ENCODE results near the gene ABHD16A. TPM values are rescaled to one million over a fixed set of nuclear protein-coding genes. Genes with fewer than 3 reads are reported as not detected.

Gene ABHD16A
- total and polyA plus RNA-seq, 4 experiments from 2014 or later, result 35.9 to 69.2 (median 56.4) TPM

DNA sequence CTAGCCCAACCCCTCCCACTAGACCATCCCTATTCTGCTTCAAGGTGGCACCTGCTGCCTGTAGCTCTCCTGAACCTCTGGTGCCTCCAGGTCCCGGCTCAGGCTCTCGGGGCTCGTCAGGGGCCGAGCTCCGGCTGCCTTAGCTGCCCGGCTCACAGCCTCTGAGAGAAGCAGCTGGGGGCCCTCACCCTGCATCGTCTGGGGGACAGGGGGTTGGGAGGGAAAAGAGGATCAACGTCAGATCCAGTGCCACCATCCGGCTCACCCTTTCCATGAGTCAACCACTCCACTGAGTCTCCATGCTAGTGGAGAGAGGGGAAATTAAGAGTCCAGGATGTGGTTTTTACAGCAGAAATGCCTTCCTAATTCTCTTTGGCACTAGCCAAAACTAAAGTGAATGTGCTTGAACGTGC is 63.7 kb downstream of the ABHD16A start:
- Histone ChIP-seq H3K27me3 (ENCODE audit: insufficient read depth, low read length) (no peaks in the 10 kb centered on the region), H3K4me1 (ENCODE audit: insufficient read depth, low read length) (no peaks in the 10 kb centered on the region), H3K4me3 (ENCODE audit: low read length in 2 of 2) (no peak overlapping the region), H3K36me3 (ENCODE audit: insufficient read depth, low read length) (peaks cover 87% of the 10 kb centered on the region), H3K27ac (ENCODE audit: low read depth, low read length) (no peak overlapping the region), H3K9me3 (ENCODE audit: control insufficient read depth in 1 of 2, low read length in 2 of 2) (no peaks in the 10 kb centered on the region)
- ChIA-PET POLR2A (ENCODE audit: partially characterized antibody) (interaction anchor here (0.9 to 3.2 kb wide), 4 partner anchors 12 to 25 kb away, joined by 3 to 23 read pairs (median 10); partner anchors contain the start of genes BAG6, GPANK1 and PRRC2A), CTCF (ENCODE audit: partially characterized antibody) (interaction anchor here (0.6 kb wide), 1 partner anchor 13 kb away, joined by 3 read pairs; no protein-coding TSS in a partner anchor)
- no peak for DNase-seq
- peaks cover 0 to 5% (median 2%) of the 10 kb centered on the region in 4 donors for H3K4me1 Mint-ChIP-seq
- intact Hi-C loops (cut with micrococcal nuclease), result no loop called here
- H3K36me3 Mint-ChIP-seq, result peaks cover 36 to 75% of the 10 kb centered on the region in 2 donors
- H3K27ac Mint-ChIP-seq, result peak overlapping the region in 3 of 7 donors; percentile 6 to 53 (median 36)
- H3K9me3 Mint-ChIP-seq, result no peaks in the 10 kb centered on the region
- no peak overlapping the region for H3K4me3 Mint-ChIP-seq
- H3K27me3 Mint-ChIP-seq, result no peaks in the 10 kb centered on the region

DNA sequence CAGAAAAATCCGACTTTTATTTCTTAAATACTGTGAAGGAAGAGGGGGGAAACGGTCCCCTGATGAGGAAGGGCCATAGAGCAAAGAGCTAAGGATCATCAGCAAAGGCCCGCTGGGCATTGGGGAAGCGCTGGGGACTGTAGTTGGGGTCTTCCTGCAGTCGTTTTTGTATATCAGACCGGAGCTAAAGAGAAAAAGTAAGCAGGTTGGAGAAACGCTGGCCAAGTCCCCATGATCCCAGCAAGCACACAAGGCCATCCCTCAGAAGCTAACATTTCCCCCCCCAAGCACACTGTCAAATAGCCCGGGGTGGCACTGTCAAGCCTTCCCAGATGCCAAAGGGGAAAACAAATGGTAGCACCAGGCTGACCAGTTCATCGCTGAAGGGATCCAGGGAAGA is 64.1 kb downstream of the ABHD16A start:
- POLR2A ChIA-PET (ENCODE audit: partially characterized antibody), result interaction anchor here (0.9 to 3.2 kb wide), 3 partner anchors 13 to 18 kb away, joined by 3 to 23 read pairs (median 14); partner anchors contain the start of genes BAG6 and PRRC2A
- CTCF ChIA-PET (ENCODE audit: partially characterized antibody), result interaction anchor here (0.6 kb wide), 1 partner anchor 12 kb away, joined by 3 read pairs; no protein-coding TSS in a partner anchor
- intact Hi-C loops (cut with micrococcal nuclease), result no loop called here
- Histone ChIP-seq H3K36me3 (ENCODE audit: insufficient read depth, low read length) (peaks cover 87% of the 10 kb centered on the region), H3K27me3 (ENCODE audit: insufficient read depth, low read length) (no peaks in the 10 kb centered on the region), H3K4me1 (ENCODE audit: insufficient read depth, low read length) (no peaks in the 10 kb centered on the region), H3K9me3 (ENCODE audit: control insufficient read depth in 1 of 2, low read length in 2 of 2) (no peaks in the 10 kb centered on the region), H3K4me3 (ENCODE audit: low read length in 2 of 2) (no peak overlapping the region), H3K27ac (ENCODE audit: low read depth, low read length) (no peak overlapping the region)
- Mint-ChIP-seq H3K27ac (peak overlapping the region in 4 of 7 donors; percentile 5 to 75 (median 56)), H3K27me3 (no peaks in the 10 kb centered on the region), H3K4me3 (peak overlapping the region in 1 of 8 donors; percentile 11), H3K36me3 (peaks cover 36 to 78% of the 10 kb centered on the region in 2 donors), H3K4me1 (peaks cover 0 to 5% (median 3%) of the 10 kb centered on the region in 4 donors), H3K9me3 (no peaks in the 10 kb centered on the region)
- no peak for DNase-seq

Small RNA genes within 50 kb of the gene (microRNA-seq; reads per million reads assigned to microRNA genes)
- not detected for gene MIR4646 (ENCODE audit: borderline microRNAs expressed, borderline number of aligned reads, borderline replicate concordance)

Other genes with a start within 250 kb of the ABHD16A start
Only the 30 nearest of the 39 such genes appear.
- 1 to 10 TPM; 6.0 to 7.2 TPM for gene ATP6V1G2, start 156.7 kb downstream of the ABHD16A start, total RNA-seq
- under 1 TPM; 0.84 to 1.00 TPM for gene ATP6V1G2, start 156.7 kb downstream of the ABHD16A start, polyA plus RNA-seq
- 10 to 100 TPM in 1 of 2 experiments, 1 to 10 TPM in 1; 9.8 to 13.3 TPM for gene NFKBIL1, start 155.7 kb downstream of the ABHD16A start, total RNA-seq
- gene NFKBIL1, start 155.7 kb downstream of the ABHD16A start, polyA plus RNA-seq, result 1 to 10 TPM; 5.7 to 7.4 TPM
- gene LTA, start 131.0 kb downstream of the ABHD16A start, total RNA-seq, result 10 to 100 TPM; 17.3 to 17.5 TPM
- gene LTA, start 131.0 kb downstream of the ABHD16A start, polyA plus RNA-seq, result 10 to 100 TPM; 27.7 to 31.1 TPM
- gene TNF, start 127.8 kb downstream of the ABHD16A start, total RNA-seq, result 10 to 100 TPM; 25.0 to 28.2 TPM
- gene TNF, start 127.8 kb downstream of the ABHD16A start, polyA plus RNA-seq, result 10 to 100 TPM in 1 of 2 donors, 1 to 10 TPM in 1; 3.9 to 10.1 TPM
- gene LTB, start 120.9 kb downstream of the ABHD16A start, total RNA-seq, result 100 to 1,000 TPM; 802 to 835 TPM
- gene LTB, start 120.9 kb downstream of the ABHD16A start, polyA plus RNA-seq, result 1,000 to 10,000 TPM; 2,431 to 3,276 TPM
- 10 to 100 TPM; 13.6 to 20.3 TPM for gene LST1, start 117.0 kb downstream of the ABHD16A start, total RNA-seq
- 10 to 100 TPM; 30.4 to 34.8 TPM for gene LST1, start 117.0 kb downstream of the ABHD16A start, polyA plus RNA-seq
- gene NCR3, start 110.3 kb downstream of the ABHD16A start, total RNA-seq, result 1 to 10 TPM; 3.0 to 4.6 TPM
- 10 to 100 TPM; 28.4 to 28.7 TPM for gene NCR3, start 110.3 kb downstream of the ABHD16A start, polyA plus RNA-seq
- gene AIF1, start 88.1 kb downstream of the ABHD16A start, total RNA-seq, result 1 to 10 TPM; 5.2 to 7.4 TPM
- 10 to 100 TPM; 10.8 to 11.0 TPM for gene AIF1, start 88.1 kb downstream of the ABHD16A start, polyA plus RNA-seq
- gene PRRC2A, start 82.6 kb downstream of the ABHD16A start, total RNA-seq, result 100 to 1,000 TPM; 214 to 218 TPM
- 10 to 100 TPM in 1 of 2 donors, under 1 TPM in 1; 0.09 to 12.1 TPM for gene PRRC2A, start 82.6 kb downstream of the ABHD16A start, polyA plus RNA-seq
- gene BAG6, start 50.7 kb downstream of the ABHD16A start, total RNA-seq, result 100 to 1,000 TPM; 296 to 325 TPM
- 10 to 100 TPM; 12.0 to 23.1 TPM for gene BAG6, start 50.7 kb downstream of the ABHD16A start, polyA plus RNA-seq
- 1 to 10 TPM; 1.3 to 1.5 TPM for gene APOM, start 47.4 kb downstream of the ABHD16A start, total RNA-seq
- 1 to 10 TPM; 4.9 to 5.2 TPM for gene APOM, start 47.4 kb downstream of the ABHD16A start, polyA plus RNA-seq
- 10 to 100 TPM; 37.5 to 39.9 TPM for gene C6orf47, start 42.5 kb downstream of the ABHD16A start, total RNA-seq
- gene C6orf47, start 42.5 kb downstream of the ABHD16A start, polyA plus RNA-seq, result 10 to 100 TPM; 15.8 to 29.7 TPM
- 10 to 100 TPM; 25.1 to 25.5 TPM for gene GPANK1, start 38.3 kb downstream of the ABHD16A start, total RNA-seq
- 10 to 100 TPM; 16.7 to 19.5 TPM for gene GPANK1, start 38.3 kb downstream of the ABHD16A start, polyA plus RNA-seq
- 100 to 1,000 TPM; 141 to 148 TPM for gene CSNK2B, start 37.2 kb downstream of the ABHD16A start, total RNA-seq
- 100 to 1,000 TPM; 183 to 232 TPM for gene CSNK2B, start 37.2 kb downstream of the ABHD16A start, polyA plus RNA-seq
- gene LY6G5B, start 33.3 kb downstream of the ABHD16A start, total RNA-seq, result 10 to 100 TPM; 39.3 to 39.8 TPM
- gene LY6G5B, start 33.3 kb downstream of the ABHD16A start, polyA plus RNA-seq, result under 1 TPM in 1 of 2 donors, not detected in 1; 0.98 TPM
- gene LY6G5C, start 22.3 kb downstream of the ABHD16A start, total RNA-seq, result 1 to 10 TPM; 4.4 to 4.5 TPM
- 10 to 100 TPM in 1 of 2 donors, 1 to 10 TPM in 1; 8.9 to 11.8 TPM for gene LY6G5C, start 22.3 kb downstream of the ABHD16A start, polyA plus RNA-seq
- not detected for gene LY6G6F, start 3.5 kb upstream of the ABHD16A start, total RNA-seq
- not detected for gene LY6G6F, start 3.5 kb upstream of the ABHD16A start, polyA plus RNA-seq
- not detected for gene LY6G6D, start 12.0 kb upstream of the ABHD16A start, total RNA-seq
- not detected for gene LY6G6D, start 12.0 kb upstream of the ABHD16A start, polyA plus RNA-seq
- not detected for gene LY6G6C, start 18.4 kb upstream of the ABHD16A start, total RNA-seq
- not detected for gene LY6G6C, start 18.4 kb upstream of the ABHD16A start, polyA plus RNA-seq
- gene MPIG6B, start 20.0 kb upstream of the ABHD16A start, total RNA-seq, result not detected
- gene MPIG6B, start 20.0 kb upstream of the ABHD16A start, polyA plus RNA-seq, result not detected
- 1 to 10 TPM; 5.4 to 7.4 TPM for gene DDAH2, start 26.0 kb upstream of the ABHD16A start, total RNA-seq
- gene DDAH2, start 26.0 kb upstream of the ABHD16A start, polyA plus RNA-seq, result 10 to 100 TPM; 16.4 to 19.8 TPM
- gene CLIC1, start 33.2 kb upstream of the ABHD16A start, total RNA-seq, result 10 to 100 TPM; 91.0 to 98.3 TPM
- 100 to 1,000 TPM; 462 to 601 TPM for gene CLIC1, start 33.2 kb upstream of the ABHD16A start, polyA plus RNA-seq
- gene MSH5, start 36.7 kb upstream of the ABHD16A start, total RNA-seq, result 10 to 100 TPM; 11.4 to 12.1 TPM
- 1 to 10 TPM in 1 of 2 donors, under 1 TPM in 1; 0.95 to 3.2 TPM for gene MSH5, start 36.7 kb upstream of the ABHD16A start, polyA plus RNA-seq
- gene SAPCD1, start 59.3 kb upstream of the ABHD16A start, total RNA-seq, result 1 to 10 TPM; 2.7 to 3.7 TPM
- under 1 TPM in 1 of 2 donors, not detected in 1; 0.89 TPM for gene SAPCD1, start 59.3 kb upstream of the ABHD16A start, polyA plus RNA-seq
- gene VWA7, start 74.0 kb upstream of the ABHD16A start, total RNA-seq, result 1 to 10 TPM; 1.0 to 1.7 TPM
- 1 to 10 TPM in 1 of 2 donors, under 1 TPM in 1; 1.00 to 2.5 TPM for gene VWA7, start 74.0 kb upstream of the ABHD16A start, polyA plus RNA-seq
- gene VARS1, start 92.4 kb upstream of the ABHD16A start, total RNA-seq, result 10 to 100 TPM; 39.6 to 46.8 TPM
- 10 to 100 TPM; 43.4 to 45.9 TPM for gene VARS1, start 92.4 kb upstream of the ABHD16A start, polyA plus RNA-seq
- gene LSM2, start 103.6 kb upstream of the ABHD16A start, total RNA-seq, result 10 to 100 TPM; 30.0 to 34.6 TPM
- 10 to 100 TPM; 67.4 to 80.4 TPM for gene LSM2, start 103.6 kb upstream of the ABHD16A start, polyA plus RNA-seq
- gene HSPA1L, start 112.0 kb upstream of the ABHD16A start, total RNA-seq, result 1 to 10 TPM; 8.2 to 8.3 TPM
- 1 to 10 TPM; 1.1 to 4.4 TPM for gene HSPA1L, start 112.0 kb upstream of the ABHD16A start, polyA plus RNA-seq
- 10 to 100 TPM; 69.9 to 71.5 TPM for gene HSPA1A, start 112.2 kb upstream of the ABHD16A start, total RNA-seq
- gene HSPA1A, start 112.2 kb upstream of the ABHD16A start, polyA plus RNA-seq, result 10 to 100 TPM; 14.6 to 71.9 TPM
- gene HSPA1B, start 124.4 kb upstream of the ABHD16A start, total RNA-seq, result 10 to 100 TPM; 58.0 to 60.8 TPM
- gene HSPA1B, start 124.4 kb upstream of the ABHD16A start, polyA plus RNA-seq, result 1 to 10 TPM; 1.9 to 5.3 TPM